GM18867 (cell line): Measurements from ENCODE around the gene CHD6.
"Not testable (repeated sequence)": the region's sequence is repeated elsewhere in the genome, so short reads cannot be mapped to it uniquely, and the experiment has no call there.

Experiments used
- ATAC-seq: cut with Tn5 transposase; IDR thresholded peaks from one replicate; pipeline ENCODE4 v1.9.1; 2021; ENCODE audit warnings: mild to moderate bottlenecking, moderate library complexity; ENCODE audit not compliant: unreplicated experiment

Gene CHD6

GRCh38 chr20:41544472-41544871, 73.7 kb downstream of the CHD6 start:
- ATAC-seq = no peak

GRCh38 chr20:41540918-41541317, 77.3 kb downstream of the CHD6 start:
- ATAC-seq = no peak

- ATAC-seq = no peak
Observed at GRCh38 chr20:41540459-41540858, 77.7 kb downstream of the CHD6 start.

GRCh38 chr20:41538810-41539596, 79.2 kb downstream of the CHD6 start:
- ATAC-seq = no peak

- ATAC-seq = no peak
Observed at GRCh38 chr20:41537865-41538264, 80.3 kb downstream of the CHD6 start.

- ATAC-seq = not testable (repeated sequence)
Observed at GRCh38 chr20:41535551-41535950, 82.6 kb downstream of the CHD6 start.

GRCh38 chr20:41534842-41535241, 83.3 kb downstream of the CHD6 start:
- no peak for ATAC-seq

GRCh38 chr20:41534170-41534569, 84.0 kb downstream of the CHD6 start:
- no peak for ATAC-seq

- no peak for ATAC-seq
Observed at GRCh38 chr20:41533537-41534136, 84.5 kb downstream of the CHD6 start.

- ATAC-seq = no peak
Observed at GRCh38 chr20:41532935-41533334, 85.2 kb downstream of the CHD6 start.

- ATAC-seq = no peak
Observed at GRCh38 chr20:41531518-41532275, 86.5 kb downstream of the CHD6 start.

GRCh38 chr20:41530923-41531322, 87.3 kb downstream of the CHD6 start:
- ATAC-seq = no peak

GRCh38 chr20:41526327-41526726, 91.8 kb downstream of the CHD6 start:
- no peak for ATAC-seq

GRCh38 chr20:41524980-41525613, 93.1 kb downstream of the CHD6 start:
- ATAC-seq = no peak

GRCh38 chr20:41523857-41524256, 94.3 kb downstream of the CHD6 start:
- no peak for ATAC-seq

GRCh38 chr20:41513829-41514228, 104.3 kb downstream of the CHD6 start:
- ATAC-seq = no peak

- no peak for ATAC-seq
Observed at GRCh38 chr20:41512624-41513023, 105.6 kb downstream of the CHD6 start.

- ATAC-seq = no peak
Observed at GRCh38 chr20:41510847-41511450, 107.2 kb downstream of the CHD6 start.

- ATAC-seq = no peak
Observed at GRCh38 chr20:41510224-41510623, 108.0 kb downstream of the CHD6 start.

GRCh38 chr20:41509316-41510200, 108.6 kb downstream of the CHD6 start:
- ATAC-seq = no peak
